ENCODE results near the gene CREM. TPM values are rescaled to one million over a fixed set of nuclear protein-coding genes. Genes with fewer than 3 reads are reported as not detected.
A peak's percentile ranks its signal among the peaks of the same experiment; 100 is the strongest.

Gene CREM
- total and polyA plus RNA-seq, 2 experiments from 2014 or later, result 40.9 to 43.8 TPM

GRCh38 chr10:35185260-35186034 is 58.8 kb downstream of the CREM start:
- Mint-ChIP-seq H3K36me3 (ENCODE audit: low read depth) (no peaks in the 10 kb centered on the region), H3K27ac (no peak overlapping the region; the same call in 1 of the 2 replicates), H3K4me3 (no peak overlapping the region), H3K4me1 (peaks cover 2% of the 10 kb centered on the region; the same call in 1 of the 3 replicates), H3K9me3 (no peaks in the 10 kb centered on the region), H3K27me3 (ENCODE audit: insufficient read depth, low read depth, poor library complexity) (no peaks in the 10 kb centered on the region)
- Histone ChIP-seq H3F3A (replicated peaks; ENCODE audit: low read depth) (no peaks in the 10 kb centered on the region), H2AFZ (no peak overlapping the region), H3K4me2 (no peak overlapping the region), H3K9me2 (ENCODE audit: insufficient read depth) (no peaks in the 10 kb centered on the region), H3K4me1 (ENCODE audit: insufficient read depth) (no peaks in the 10 kb centered on the region), H3K79me2 (replicated peaks; ENCODE audit: insufficient read depth) (no peaks in the 10 kb centered on the region), H3K4me3 (no peak overlapping the region), H3K27me3 (ENCODE audit: insufficient read depth) (no peaks in the 10 kb centered on the region), H3K36me3 (ENCODE audit: insufficient read depth) (no peaks in the 10 kb centered on the region), H4K20me1 (replicated peaks; ENCODE audit: insufficient read depth) (no peaks in the 10 kb centered on the region), H3K27ac (ENCODE audit: low read depth) (0 out of 2 replicates have a peak overlapping the region, but pooled peaks have one; percentile 33)
- DNase-seq (ENCODE audit: low spot score) (no peak), ATAC-seq (no peak)
- TF ChIP-seq ZNF331 (CRISPR knock-in tag; IDR thresholded peaks at IDR 0.05; ENCODE audit: low read depth), result no peak
- no peak for TF ChIP-seq ZNF462 (CRISPR knock-in tag; IDR thresholded peaks at IDR 0.05)
- TF ChIP-seq EZH2 (IDR thresholded peaks at IDR 0.05; ENCODE audit: low read depth, unreplicated experiment), result no peak
- no peak for TF ChIP-seq EZH2phosphoT487 (IDR thresholded peaks at IDR 0.05; ENCODE audit: unreplicated experiment)
- TF ChIP-seq REST (IDR thresholded peaks at IDR 0.05; ENCODE audit: unreplicated experiment), result no peak
- no peak for TF ChIP-seq NANOG (IDR thresholded peaks at IDR 0.05; ENCODE audit: borderline replicate concordance)
- TF ChIP-seq CTCF (conservative IDR thresholded peaks at IDR 0.05; ENCODE audit: low read depth in 2 of 2), result no peak
- TF ChIP-seq ZNF114 (CRISPR knock-in tag; IDR thresholded peaks at IDR 0.05), result no peak
- TF ChIP-seq JUNB (IDR thresholded peaks at IDR 0.05; ENCODE audit: unreplicated experiment), result no peak
- no peak for TF ChIP-seq CREB1 (CRISPR knock-in tag; IDR thresholded peaks at IDR 0.05; ENCODE audit: low read depth)

All from GM23338 (cell line).